CMK (cell line): ENCODE measurements around the gene TCF4.

Experiments
- DNase-seq: peaks from one replicate; pipeline ENCODE4 v3.0.0-alpha.2; 2010; ENCODE audit warnings: low read depth

TCF4 gene

DNA sequence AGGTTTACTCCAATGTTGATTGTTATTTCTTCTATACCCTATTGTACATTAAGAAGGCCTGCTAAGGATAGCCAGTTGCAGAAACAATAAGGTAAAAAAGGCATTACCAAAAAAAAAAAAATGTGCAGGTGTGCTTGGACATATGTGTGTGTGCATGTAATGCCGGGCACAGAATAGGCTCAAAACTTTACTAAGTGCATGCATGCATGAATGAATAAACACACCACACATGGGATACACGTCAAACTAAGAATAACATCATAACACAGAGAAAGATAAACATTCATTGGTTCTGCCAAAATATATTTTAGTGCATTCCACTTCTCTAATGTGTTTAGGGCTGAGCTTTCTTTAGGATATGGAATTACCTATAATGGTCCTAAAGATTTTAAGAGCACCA, 298.2 kb downstream of the TCF4 start:
- DNase-seq = no peak

DNA sequence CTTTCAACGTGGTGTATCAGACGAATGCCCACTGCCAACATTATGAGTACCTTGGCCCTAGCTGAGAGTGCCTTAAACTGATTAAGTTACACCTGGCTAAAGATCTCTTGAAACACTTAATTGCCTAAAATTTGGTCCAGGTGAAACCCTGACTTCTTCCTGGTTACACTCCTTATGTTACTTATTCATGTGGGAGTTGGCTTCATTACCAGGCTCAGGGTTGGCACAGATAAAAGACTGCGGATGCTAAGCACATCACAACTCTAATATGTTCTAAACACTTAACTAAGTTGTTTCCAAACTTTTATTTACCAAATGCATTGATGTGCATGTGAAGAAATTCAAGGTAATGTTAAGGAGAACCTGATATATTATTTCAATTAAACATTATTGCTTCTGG, 298.9 kb downstream of the TCF4 start:
- DNase-seq = no peak

DNA sequence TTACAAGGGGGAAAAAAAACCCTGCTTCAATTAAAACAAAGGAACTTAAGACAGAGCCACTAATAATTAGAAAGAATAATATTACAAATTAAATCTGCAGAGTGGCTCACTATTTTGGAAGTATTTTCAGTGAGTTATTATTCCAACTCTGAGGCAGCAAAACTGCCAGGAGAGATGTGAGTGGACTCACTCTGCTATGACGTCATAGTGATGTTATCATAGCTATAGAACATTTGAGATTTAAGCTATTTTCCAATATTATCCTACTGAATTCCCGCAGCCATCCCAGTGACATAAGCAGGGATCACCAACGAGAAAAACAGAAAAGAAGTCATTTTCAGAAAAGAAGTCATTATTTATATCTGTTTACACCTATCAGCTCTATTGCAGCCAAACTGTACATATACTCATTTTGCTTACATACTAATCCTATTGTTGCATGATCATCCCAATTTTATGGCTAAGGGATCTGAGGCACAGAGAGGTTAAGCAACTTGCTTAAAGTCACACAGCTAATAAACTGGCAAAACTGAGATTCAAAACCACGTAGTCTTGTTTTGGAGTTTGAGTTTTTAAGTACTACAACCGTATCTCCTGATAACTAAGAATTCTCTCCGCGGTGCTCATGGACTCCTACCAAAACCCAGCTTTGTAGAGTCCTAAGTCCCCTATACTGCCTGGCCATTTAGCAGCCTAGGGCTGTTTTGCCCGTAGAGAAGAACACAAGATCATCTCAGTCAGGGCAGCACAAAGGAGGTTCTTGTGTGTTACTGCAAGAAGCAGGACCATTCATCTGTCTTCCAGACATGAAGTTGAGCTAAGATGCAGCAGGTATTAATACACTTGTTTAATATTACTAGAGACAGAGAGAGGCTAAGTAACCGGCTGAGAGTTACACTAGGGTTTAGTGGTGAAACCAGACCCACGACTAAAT, 299.8 kb downstream of the TCF4 start:
- DNase-seq = no peak

DNA sequence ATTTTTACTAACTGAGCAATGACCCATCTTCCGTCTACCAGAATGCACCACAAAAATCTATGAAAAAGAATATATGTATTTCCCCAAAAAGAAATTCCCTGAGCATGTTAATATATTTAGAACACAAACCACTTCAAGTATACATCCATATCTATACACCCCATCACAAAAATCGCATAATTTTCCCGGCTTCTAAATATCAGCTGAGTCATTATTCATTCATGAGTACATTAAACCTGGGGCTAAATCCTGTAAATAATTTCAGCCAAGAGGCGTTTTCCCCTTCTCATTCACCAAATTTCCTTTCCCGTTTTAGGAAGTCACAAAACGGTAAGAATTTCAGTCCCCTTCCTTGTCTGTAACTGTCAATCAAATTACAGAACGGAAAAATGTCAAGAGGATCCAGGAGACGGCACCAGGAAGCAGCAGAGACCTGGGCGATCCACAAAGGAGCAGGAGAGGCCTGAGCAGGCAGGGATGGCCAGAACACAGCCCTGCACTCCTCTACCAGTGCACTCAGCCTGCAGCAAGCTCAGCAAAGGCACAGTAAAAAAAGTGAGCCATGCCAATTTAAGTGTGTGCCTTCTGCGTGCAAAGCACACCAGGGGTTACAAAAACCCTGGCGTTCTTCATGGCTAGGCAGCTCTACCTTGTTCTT, 300.7 kb downstream of the TCF4 start:
- no peak for DNase-seq

DNA sequence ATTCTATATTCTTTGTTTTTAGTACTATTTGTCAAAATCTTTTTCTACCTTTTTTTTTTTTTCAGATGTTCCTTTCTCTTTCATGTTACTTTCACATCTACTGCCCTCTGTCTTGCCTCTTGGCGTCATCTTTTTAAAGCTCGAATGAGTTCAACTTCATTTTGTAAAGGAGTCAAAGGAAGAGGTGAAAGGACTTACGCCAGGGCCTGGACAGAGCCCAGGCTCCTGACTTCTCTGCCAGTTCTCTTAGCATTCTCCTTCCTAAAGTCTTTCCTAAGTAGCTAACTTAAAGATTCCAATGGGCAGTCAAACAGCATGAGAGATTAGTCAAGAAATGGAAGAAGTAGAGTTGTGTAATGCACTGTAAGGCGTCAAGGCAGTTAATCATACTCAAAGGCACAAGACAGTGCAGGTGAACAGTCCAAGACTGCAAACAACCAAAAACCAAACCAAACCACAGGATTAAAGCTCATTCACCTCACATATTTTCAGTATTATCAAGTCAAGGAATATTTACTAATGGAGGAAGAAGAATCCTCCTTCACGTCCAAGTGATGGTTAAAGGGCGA, 301.7 kb downstream of the TCF4 start:
- no peak for DNase-seq

DNA sequence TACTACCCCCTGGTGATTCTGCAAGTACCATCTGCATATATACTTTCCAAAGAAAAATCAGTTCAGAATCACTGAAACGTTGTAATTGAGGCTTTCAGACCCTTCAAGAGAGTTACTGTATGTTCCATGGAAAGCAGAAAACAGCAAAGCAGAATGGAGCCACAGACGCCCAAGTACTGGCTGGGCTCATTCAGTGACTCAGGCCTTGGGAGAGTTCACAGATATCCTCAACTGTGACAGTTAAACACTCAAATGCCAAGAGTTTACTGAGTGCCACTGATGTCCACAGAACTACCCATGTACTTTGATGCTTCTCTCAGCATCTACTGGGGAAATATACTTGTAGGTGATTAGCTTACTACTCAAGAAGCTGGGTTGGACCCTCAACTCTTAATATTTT, 303.4 kb downstream of the TCF4 start:
- no peak for DNase-seq

DNA sequence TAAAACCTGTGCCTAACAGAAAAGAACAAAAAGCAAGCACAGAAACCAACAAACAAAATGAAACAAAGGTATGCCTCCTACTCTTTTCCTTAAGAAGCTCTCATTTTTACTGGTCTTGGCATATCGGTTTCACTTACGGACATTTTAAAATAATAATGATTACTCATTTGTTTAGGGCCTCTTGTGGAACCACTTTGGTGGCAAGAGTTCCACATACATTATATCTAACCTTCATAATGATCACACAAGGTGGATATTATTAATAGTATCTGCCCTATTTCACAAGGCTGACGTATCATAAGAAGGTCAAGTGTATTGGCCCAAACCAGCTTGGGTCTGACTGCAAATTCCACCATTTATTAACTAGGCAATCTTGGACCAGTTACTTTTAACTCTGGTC, 304.7 kb downstream of the TCF4 start:
- no peak for DNase-seq

DNA sequence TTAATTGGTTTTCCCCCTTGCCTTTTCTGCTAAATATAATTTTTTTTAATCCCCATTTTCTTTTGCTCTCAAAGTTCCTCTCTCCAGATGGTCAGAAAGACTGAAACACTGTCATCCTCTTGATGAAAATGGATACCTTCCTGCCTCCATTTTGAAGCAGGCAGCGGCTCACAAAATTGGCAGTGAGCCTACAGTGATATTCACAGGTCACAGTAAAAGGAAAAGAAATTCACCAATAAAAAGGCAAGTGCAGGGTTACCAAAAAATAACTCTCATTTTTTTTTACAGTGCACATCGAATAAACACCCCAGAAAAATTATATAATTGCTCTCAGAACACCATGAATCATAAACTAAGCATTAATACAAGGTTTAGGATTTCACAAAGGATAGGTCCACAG, 307.5 kb downstream of the TCF4 start:
- DNase-seq = no peak

DNA sequence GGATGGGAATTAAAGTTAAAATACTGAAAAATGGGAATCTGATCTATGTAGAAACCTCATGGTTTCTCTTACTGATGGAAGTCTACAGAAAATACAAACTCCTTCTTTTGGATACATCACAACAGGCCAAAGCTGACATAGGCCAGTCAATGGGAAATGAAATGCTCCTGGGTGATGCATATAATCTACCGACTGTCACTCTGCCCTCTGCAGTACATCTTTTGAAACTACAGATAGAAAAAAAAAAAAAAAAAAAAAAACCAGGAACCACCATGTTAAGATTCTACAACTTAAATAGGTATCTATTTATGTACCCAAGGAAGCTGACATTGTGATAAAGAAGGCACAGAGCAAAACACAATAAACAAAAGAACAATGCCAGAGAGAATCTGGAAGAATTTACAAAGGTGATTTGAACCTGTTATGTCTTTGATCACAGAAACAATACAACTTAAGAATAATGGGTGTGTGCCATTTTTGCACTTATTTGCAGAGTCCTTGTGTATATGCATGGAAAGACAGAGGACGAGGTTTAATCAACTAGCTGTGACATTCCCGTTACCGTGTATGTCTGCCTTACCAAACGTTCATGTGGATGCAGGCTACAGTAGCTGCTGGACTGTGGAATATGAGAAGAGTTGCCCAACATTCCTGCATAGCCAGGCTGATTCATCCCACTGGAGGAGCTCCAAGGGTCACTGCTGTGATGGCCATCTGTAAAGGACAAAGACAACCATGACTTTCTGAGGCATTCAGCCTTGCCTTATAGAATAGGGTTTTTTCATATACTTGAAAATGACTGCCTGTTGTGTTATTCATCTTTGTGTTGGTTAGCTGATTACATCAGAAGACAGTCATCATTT, 312.7 kb downstream of the TCF4 start:
- DNase-seq = no peak

DNA sequence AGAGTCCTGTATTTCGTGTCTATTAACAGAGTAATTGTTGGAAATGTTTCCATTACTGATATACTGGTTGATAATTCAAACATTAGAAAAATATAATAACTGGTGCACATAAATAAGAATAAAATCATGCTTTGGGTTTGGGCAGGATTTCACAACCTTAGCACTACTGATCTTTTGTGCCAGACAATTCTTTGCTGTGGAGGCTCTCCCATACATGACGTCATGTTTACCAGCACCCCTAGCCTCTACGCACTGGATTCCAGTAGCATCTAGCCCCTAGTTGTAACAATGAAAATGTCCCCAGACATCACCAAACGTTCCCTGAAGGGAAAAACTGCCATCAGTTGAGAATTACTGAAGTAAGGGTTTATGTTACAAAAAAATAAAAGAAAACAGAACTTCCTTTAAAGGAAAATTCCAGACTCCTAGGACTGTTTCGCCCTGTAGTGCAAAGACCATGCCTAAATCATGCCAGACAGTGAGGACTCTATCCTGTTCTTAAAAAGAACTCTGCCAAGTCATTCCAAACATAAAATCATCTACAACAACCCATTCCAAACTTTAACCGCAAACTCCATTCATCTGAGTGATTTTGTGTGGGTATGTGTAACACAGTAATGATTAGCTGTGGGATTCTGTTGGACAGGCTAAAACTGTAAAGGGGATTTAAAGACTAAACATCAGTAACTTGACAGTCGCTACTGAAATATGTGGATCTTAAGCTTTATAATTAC, 315.3 kb downstream of the TCF4 start:
- no peak for DNase-seq

DNA sequence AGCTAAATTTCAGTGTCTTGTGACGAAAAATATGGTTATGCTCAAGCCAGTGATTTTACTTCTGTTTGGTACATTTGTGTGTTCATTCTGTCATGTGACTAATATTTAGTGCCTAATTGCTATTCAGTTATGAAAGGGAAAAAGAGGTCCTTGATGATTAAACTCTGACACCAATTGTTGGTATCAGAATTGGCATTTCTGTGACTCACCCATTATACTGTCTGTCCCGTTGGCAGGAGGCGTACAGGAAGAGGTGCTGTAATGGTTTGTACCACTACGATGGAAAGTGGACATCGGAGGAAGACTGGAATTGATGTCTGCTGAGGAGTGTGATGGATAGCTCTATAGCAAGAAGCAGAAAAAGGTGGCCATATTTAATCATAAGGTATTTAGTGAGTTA, 318.4 kb downstream of the TCF4 start:
- DNase-seq = no peak

DNA sequence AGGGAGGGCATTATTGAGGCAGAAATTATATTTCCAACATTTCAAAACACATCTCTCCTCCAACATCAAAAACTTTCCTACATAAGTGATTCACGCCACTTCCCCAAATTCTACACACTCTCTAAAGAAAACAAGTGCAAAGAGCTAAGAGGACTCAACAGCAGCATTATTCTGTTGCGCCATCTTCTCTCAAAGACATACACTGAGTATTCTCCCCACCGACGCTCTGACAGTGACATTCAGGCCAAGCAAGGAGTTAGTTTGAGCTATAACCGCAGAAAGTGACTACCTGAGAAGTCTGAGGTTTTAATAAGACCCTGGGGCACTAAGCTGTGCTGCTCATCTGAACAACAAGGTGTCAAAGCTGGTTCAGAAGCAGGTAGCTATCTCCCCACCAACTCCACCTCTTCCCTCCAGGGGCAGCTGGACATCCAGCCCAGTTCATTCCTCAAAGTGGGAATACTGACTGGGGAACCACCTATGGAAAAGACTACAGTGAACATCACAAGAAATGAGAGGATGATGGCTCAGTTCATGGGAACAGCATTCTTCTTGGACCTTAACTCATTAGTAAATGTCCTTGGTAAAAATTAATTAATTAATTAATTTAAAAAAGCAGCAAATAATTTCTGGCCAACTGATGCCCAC, 319.2 kb downstream of the TCF4 start:
- no peak for DNase-seq

DNA sequence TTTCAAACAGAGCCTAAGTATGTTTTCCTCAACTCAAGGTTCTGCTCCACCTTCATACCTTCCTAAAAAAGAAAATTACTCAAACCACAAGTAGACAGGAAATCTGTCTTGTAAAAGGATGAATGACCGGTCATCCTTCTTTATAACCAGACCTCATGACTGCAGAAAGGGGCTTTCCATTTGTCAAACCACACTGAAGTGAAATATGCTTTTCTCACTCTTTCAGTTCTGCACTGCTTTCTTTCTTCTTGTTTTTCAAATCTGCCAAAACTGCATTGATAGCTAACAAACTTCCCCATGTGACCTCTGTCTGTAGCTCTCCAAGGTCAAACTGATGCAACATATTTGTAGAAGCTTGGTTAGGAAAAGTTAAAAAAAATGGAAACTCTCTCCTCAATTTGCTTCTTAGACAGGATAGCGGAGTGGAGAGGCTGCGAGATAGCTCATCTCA, 319.8 kb downstream of the TCF4 start:
- no peak for DNase-seq

DNA sequence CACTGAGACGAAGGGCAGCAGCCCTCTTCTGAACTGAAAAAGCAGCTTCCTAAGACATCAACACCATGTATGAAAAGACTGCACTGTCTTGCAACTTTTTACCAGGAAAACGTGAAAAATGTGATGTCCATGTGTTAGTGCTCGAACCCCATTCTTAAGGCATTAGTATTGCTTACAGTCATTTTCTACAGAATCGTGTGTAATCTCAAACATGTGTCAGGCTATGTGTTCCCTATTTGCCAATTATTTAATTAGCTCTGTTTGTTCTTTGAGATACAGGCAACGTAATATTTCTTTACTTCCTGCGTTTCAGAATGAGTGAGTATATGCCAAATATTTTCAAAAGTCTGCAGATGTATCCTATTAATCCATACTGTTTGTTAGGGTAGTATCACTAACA, 321.0 kb downstream of the TCF4 start:
- DNase-seq = no peak

DNA sequence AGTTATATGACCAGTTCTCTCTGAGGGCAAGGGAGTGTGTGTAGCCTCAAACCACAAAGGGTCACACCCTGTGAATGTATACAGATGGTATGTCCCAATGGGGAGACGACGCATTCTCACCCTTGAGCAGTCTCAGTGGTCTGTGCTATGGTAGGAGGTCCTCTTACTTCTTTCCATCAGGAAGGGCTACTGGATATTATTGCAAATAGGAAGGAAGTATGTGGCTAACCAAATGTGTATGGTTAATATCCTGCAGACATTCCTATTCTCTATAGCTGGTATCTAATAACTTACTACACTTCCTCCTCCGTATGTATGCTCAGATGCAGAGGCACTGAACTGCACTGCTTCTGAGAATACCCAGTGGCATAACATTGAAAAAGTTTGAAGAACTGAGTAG, 322.0 kb downstream of the TCF4 start:
- DNase-seq = peak; percentile 76

DNA sequence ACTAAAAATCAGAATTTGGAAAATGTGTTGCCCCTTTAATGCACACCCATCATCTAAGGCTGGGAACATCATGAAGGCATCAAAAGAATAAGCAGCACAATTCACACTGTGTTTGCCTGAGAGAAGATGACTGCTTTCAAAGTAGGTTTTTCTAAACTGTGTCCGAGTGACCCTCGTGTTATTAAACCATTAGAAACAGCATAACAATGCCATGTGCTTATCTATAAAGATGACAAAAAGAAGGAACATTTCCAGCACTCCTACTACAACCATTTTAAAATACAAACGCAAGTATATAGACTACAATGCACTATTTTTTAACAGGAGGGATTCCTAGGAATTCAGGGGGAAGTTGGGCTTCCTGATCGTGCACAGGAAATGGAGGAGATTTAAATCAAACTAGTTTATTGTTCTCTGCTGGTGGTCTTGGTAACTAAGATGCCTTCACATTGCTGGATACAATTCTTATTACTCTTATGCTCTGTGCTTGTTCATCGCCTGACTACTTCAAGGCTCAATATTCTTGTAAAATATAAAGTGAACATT, 322.8 kb downstream of the TCF4 start:
- no peak for DNase-seq

DNA sequence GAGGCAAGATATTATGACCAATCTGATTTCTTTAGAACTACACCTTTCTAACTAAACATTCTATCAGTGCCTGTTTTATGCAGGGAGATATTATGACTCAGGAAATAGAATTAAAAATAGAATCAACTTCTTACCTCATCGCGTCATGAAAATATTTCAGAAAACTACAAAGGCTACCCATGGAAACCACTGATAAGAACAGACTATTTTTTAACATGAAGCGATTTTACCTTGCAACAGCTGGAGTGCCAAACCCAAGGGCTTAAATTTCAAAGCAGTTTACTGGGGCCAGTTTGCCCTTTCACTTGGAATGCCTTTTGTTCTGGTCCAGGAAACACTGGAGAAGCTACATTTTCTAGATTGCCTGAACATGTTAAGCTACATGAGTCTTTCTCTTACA, 323.9 kb downstream of the TCF4 start:
- no peak for DNase-seq

DNA sequence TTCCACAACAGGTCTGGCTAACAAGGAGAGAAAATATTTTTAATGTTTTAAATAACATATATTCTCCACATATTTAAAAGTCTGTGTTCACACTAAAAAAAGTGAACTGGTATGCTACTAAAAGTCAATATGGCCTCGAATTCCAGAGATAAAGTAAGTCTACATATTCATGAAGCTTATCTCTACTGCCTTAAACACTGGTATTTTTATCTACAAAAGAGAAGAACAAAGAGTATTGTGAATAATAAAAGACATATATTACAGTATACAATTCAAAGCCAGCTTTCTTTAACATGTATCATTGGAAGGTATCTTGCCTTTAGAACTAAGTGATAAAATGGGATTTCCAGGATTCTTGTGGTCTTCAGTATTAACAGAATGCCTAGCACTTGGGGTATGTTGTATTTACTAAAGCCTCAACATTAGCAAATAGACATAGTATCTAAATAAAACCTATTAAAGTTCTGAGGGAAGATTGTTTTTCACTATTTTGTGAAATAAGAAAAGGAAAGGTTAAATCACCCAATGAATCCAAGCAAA, 325.9 kb downstream of the TCF4 start:
- DNase-seq = no peak

DNA sequence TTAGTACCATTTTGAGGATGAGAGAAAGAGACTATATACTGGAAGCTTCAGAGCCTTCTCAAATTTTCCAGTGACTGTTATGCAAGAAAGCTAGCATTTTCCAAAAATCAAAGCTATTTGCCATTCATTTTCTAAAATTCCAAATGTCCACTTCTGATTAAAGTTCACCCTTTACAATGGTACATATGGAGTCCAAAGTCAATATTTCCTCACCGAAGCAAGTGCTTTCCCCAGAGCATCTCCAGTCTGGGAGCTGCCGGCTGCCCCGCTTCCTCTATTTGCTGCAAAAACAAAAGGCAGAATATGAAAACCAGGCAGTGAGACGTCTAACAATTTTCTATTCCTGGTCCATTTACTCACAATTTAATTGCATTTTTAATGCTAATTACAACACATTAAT, 326.7 kb downstream of the TCF4 start:
- no peak for DNase-seq

DNA sequence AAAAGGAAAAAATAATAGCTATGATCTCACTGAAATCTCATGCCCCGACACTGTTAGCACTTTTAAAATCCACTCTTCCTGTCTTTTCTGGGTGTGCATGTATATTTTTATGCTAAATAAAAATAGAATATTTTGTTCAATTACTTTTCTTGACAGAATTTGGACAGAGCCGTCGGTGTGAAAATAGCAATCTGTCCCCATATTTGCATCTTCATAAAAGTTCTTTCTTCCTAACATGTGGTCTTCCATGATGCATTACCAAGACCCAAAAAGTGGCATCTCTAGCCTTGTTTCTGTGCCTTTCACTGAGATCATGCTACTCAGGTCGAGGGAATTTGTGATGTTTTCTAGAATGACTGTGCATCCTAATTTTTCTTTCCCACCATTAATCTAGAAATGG, 329.9 kb downstream of the TCF4 start:
- no peak for DNase-seq

DNA sequence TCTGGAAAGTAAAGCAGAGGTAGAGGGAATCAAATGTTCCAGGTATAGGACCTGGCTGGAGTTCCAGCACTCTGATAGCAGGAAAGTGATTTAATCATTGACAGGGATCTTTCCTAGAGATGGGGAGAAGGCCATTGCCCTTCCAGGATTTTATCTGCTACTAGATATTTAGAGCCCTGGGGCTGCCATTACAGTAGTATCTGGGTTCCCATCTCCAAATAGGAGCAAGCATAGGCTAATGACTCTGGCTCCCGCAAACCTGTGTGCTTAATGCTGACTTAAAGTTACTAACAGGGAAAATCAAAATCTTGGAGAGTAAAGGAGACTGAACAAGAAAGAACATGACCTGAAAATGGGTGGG, 331.1 kb downstream of the TCF4 start:
- no peak for DNase-seq
